Measurements from ENCODE around the gene RASSF8.

The RASSF8 gene

DNA sequence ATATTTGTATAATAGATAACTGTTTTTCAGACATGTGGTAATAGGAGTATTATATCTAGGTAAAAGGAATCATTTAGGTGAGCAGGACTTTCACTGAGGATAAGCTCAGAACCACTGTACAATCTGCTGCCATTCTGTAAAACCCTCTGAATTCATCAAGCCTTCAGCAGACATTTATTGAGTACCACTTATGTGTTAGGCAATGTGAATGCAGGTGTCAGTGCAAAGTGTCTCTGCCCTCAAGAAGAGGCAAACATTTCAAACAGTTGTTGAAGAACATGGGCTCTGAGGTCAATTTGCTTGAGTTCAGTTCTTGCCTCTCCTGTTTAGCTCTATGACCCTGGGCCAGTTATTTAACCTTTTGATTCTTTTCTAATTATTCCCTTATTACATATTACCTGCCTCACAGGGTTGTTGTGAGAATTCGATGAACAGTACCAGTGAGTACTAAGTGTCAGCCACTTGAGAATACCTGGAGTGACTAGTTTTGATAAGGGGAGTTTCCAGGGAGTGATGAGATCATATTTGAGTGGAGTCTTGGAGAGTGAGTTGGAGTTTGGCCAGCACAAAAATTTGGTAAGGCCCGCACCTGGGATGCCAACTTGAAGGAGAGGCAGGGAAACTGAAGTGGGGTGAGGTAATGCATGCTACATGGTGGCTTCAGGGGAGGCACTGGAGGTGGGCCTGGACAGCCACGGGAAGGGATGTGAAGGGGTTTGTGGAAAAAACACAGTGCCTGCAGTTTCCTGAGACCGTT, 33.7 kb downstream of the RASSF8 start:
- no peak for DNase-seq (ENCODE audit: low read depth)

DNA sequence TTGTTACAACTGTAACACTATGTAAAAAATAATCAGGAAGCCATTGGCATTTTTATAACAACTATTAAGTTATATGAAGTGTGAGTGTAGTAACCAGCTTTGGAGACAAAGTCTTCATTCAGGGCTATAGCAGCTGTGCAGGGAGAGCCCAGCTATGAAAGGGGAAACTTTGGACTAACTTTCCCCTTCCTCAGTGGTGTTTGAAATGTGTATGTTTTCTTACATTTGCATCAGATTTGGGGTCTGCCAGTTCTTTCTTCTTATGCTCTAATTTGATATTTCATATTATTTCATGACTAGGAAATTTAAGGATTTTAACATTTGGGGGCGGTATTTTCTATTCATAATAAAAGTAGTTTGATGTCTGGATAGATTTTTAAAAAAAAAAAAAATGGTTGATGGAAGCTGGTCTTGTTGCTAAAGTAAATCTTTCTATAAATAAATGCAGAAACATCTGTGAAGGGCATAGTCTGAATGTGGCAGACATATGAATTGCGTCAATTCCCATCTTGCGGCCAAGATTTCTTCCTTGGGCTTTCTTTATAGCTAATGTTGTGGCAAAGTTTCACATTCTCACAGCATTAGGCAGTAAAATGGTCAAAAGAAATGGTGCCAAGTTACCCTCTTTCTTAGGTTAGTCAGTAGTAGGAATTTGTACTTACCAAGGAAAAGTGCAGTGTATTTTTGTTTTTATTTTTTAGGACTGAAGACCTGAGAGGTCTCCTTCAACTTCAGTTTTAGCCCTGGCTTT, 35.6 kb downstream of the RASSF8 start:
- no peak for DNase-seq (ENCODE audit: low read depth)

DNA sequence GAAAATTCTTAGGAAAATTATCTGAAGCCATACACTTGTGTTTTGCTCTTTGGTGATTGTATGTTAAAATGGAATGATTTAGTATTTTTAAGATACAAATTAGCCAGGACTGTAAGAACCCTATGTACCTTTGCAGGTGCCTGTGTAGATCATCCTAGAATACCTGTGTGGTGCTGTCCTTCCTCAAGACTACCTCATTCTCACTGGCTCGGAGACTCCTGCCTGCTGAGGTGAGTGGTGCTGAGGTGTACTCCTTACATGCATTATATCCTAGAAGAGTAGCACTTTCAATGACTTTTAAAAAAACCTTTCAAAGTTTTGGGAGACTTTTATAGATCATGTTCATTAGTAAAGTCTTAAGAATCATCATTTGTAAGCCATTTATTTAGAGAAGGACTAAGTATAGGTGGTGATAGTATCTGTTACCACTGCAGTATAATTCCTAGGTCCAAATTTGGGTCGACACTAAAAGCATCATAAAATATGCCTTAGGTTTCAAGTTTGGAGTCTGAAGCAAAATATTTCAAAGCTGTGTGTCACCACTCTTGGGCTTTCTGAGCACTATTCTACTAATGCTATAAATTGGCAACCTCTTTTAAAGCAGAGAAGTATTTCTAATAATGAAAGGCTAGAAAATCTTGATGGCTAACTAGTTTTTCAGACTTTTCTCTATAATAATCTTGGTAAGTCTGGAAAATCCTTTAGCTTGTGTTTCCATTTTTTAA, 36.6 kb downstream of the RASSF8 start:
- DNase-seq (ENCODE audit: low read depth), result no peak

DNA sequence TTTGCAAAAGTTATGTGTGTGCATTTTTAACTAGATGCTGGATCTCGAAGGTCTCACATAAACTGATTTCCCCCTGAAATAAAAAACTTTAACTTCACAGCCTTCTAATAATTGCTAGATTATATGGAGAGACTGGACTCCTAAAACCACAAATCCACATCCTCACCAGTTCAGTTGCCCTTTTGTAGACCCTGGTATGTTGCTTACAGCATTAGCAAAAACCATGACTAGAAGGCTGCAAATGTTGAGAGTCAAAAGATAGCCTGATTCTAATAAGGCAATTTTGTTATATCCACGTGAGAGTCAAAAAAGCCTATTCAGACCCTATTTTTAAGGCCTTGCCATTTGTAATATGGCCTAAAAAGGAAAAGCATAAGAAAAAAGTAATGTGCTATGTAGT, 37.4 kb downstream of the RASSF8 start:
- DNase-seq (ENCODE audit: low read depth), result no peak

- no peak for DNase-seq (ENCODE audit: low read depth)
These were observed 38.2 kb downstream of the RASSF8 start for GRCh38 chr12:25996677-25997076.

DNA sequence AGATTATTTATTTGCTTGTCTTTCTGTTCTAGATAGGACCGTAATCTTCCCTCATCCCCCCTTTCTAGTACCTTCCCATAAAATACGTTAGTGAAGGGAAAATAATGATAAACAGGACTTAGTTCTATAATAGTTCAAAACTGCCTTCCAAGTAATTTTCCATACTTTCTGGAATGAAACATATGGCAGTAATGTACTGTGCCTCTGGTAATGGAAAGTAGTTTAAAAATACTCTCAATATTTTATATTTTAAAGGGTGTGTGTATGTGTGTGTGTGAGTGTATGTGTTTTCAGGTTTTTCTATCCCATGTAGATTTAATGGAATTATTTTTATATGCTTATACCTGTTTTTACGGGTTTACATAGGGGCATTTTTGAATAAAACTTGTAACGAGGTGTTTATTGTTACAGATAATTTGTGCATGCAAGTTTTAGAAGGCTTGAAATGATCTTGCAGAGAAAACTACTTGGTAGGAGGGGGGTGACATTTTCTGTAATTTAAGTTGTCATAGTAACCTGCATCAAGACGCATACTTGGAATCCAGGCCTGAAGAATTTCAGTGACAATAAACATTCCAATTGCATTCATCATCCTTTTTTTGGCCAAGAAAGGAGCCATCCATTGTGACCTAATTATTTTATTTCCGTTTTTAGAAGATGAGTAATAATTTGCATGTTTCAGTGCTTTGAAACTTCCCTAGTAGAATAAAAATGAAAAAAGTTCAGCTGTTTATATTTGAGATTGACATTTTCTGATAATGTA, 38.9 kb downstream of the RASSF8 start:
- DNase-seq (ENCODE audit: low read depth), result no peak

- no peak for DNase-seq (ENCODE audit: low read depth)
These were observed 42.4 kb downstream of the RASSF8 start for GRCh38 chr12:26000898-26001297.

GRCh38 chr12:26001530-26001929, 43.0 kb downstream of the RASSF8 start:
- DNase-seq (ENCODE audit: low read depth), result no peak

GRCh38 chr12:26003065-26003464, 44.6 kb downstream of the RASSF8 start:
- DNase-seq (ENCODE audit: low read depth), result no peak

DNA sequence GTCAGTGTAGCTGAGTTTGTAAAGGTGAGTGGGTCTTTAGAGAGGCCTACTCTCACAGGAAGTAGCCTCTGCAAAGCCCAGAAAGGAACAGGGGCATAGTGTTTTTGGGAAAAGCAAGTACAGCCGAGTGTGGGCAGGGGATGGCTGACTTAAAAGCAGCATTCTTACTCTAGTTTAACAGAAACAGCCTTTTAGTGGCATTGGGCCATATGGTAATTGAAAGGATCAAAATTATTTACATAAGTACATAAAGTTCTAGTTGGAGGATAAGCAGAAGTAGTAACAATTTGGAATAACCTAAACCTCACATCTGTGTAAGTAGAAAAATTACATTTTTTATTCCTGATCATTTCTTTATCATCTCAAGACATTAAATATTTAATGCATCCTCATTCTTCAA, 49.1 kb downstream of the RASSF8 start:
- no peak for DNase-seq (ENCODE audit: low read depth)

- no peak for DNase-seq (ENCODE audit: low read depth)
These were observed 51.1 kb downstream of the RASSF8 start for GRCh38 chr12:26009593-26009992.

- DNase-seq (ENCODE audit: low read depth), result no peak
These were observed 51.9 kb downstream of the RASSF8 start for GRCh38 chr12:26010293-26010821.

- no peak for DNase-seq (ENCODE audit: low read depth)
These were observed 52.6 kb downstream of the RASSF8 start for GRCh38 chr12:26011099-26011498.

GRCh38 chr12:26014085-26014484, 55.6 kb downstream of the RASSF8 start:
- DNase-seq (ENCODE audit: low read depth), result no peak

DNA sequence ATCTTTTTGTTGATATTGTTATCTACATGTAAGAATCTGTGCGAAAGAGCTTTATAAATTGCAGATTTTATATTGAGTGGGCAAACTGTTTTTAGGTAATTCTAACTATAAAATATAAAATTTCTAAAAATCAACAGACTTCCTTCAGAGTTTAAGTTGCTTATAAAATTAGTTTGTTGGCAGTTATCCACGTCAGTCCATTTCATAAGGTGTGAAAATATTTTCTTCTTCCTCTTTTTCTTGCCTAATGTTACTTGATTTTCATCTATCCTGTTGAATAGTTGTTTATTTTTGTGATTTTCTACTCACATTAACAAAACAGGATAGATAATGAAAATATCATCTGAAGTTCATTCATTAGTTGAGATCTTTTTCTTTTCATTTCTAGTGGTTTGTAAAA, 58.0 kb downstream of the RASSF8 start:
- DNase-seq (ENCODE audit: low read depth), result no peak

DNA sequence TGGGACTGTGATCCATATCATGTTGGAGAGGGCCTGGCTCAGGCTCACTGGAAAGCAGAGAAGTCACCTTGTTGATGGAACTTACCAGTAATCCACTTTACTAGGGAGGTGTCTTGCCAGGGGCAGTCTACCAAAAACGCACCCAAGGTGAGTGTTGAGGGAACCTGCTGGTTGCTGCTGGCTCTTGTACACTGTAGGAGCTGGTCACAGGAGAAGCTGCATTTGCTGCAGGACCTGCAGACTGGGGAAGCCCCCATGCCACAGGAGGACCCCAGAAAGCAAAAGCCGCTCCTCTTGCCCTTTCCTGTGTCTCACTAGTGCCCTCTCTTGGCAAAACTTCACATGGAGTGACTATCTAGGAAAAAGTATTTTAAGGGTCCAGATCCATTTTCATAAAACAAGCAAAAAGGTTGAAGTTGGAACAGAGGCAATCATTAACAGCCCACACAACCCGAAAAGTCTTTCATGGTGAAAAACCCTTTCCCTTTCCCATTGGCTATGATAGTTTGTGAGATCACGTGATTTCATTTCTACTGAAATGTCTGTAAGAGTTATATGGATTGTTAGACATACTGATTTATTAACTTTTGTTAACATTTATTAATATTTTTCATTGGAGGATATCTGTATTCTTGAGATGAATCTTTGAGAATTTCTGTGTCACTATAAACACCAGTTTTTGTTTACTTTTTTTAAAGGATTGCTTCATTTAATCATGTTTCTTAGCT, 59.2 kb downstream of the RASSF8 start:
- DNase-seq (ENCODE audit: low read depth), result no peak

DNA sequence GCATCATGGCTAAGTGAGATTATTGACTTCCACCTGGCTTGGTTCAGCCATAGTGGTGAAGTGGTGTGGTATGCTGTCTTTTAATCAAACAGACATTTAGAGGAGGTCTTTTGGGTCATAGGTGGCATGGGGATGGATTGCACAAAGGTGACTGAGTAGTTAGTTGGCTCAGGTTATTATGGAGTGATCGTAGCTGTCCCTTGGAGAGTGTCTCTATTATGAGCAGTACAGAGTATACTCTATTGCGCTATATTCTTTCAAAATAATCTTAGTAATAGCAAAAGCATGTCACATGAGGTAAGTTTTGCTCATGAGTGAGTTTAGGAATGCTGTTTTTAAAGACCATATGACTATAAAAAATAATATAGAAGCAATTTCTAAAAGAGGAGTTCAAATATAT, 60.4 kb downstream of the RASSF8 start:
- no peak for DNase-seq (ENCODE audit: low read depth)

GRCh38 chr12:26021534-26021933, 63.1 kb downstream of the RASSF8 start:
- DNase-seq (ENCODE audit: low read depth), result no peak

GRCh38 chr12:26022043-26022442, 63.6 kb downstream of the RASSF8 start:
- no peak for DNase-seq (ENCODE audit: low read depth)

DNA sequence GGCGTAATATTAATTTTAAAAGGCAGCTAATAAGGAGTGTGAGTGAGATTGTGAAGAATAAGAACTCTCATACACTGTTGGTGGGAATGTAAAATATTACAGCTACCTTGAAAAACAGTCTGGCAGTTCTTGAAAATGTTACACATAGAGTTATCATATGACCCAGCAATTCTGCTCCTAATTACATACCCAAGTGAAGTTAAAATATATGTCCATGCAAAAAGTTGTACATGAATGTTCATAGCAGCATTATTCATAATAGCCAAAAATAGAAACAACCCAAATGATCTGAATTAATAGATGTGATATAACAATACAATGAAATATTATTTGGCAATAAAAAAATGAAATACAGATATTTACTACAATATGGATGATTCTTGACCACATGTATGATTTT, 68.2 kb downstream of the RASSF8 start:
- DNase-seq (ENCODE audit: low read depth), result no peak

DNA sequence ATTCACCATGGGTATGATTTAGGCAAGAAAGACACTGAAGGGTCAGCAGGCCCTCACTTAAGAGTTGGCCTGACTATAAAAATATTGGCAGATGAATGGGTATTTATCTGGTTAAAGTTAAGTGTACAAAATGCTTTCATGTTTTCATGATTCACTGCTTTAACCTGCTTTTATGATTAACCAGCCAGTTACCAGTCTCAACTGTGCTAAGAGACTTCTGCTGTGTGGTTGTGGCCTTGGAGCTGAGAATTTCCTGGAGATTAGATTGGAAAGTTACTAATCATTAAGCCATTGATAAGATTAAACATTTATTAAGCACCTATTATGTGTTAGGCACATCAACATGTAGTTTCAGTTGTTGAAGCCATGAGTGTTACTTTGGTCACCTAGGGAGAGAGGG, 68.9 kb downstream of the RASSF8 start:
- no peak for DNase-seq (ENCODE audit: low read depth)

All from activated T-cell treated with anti-CD3 and anti-CD28 coated beads for 1 hour (primary cell).